ENCODE results near the gene TSN.

- TF ChIP-seq PAX5 (IDR thresholded peaks at IDR 0.05; ENCODE audit: insufficient read depth, low read length, severe bottlenecking) (peak; percentile 61), POLR2A (IDR thresholded peaks at IDR 0.05; ENCODE audit: low read depth, low read length) (peak; percentile 85), POLR2AphosphoS5 (IDR thresholded peaks at IDR 0.05; ENCODE audit: low read depth, low read length) (peak; percentile 85), TAF1 (IDR thresholded peaks at IDR 0.05; ENCODE audit: low read depth, low read length) (peak; percentile 70)
Measured at GRCh38 chr2:121755237-121756111, at the start of gene TSN.

Measured in GM12891 (cell line).